Left kidney (tissue), 2 donors: ENCODE data around the gene ZBTB5. TPM values are rescaled to one million over a fixed set of nuclear protein-coding genes. Genes with fewer than 3 reads are reported as not detected.
"Not testable (repeated sequence)": the region's sequence is repeated elsewhere in the genome, so short reads cannot be mapped to it uniquely, and the experiment has no call there.

ENCODE experiments used
- DNase-seq: peaks from one replicate; pipeline ENCODE4 v3.0.0-alpha.2; 2013
- polyA plus RNA-seq: library from polyadenylated mRNA; unstranded; fragments of 120-200 nt; gene quantifications from one replicate; pipeline ENCODE4 v1.2.1, GENCODE V29; 2013; ENCODE audit not compliant: insufficient read length

The ZBTB5 gene
- polyA plus RNA-seq, 1 donor, result 32.9 TPM

GRCh38 chr9:37453827-37454226 is 11.4 kb downstream of the ZBTB5 start:
- DNase-seq, result no peak

- no peak for DNase-seq
Measured at GRCh38 chr9:37452611-37453010, 12.6 kb downstream of the ZBTB5 start.

GRCh38 chr9:37451628-37452027 is 13.6 kb downstream of the ZBTB5 start:
- DNase-seq, result no peak

GRCh38 chr9:37449862-37450632 is 15.2 kb downstream of the ZBTB5 start:
- DNase-seq, result no peak

GRCh38 chr9:37447111-37447510 is 18.1 kb downstream of the ZBTB5 start:
- no peak for DNase-seq

- DNase-seq, result no peak
Measured at GRCh38 chr9:37446401-37446800, 18.8 kb downstream of the ZBTB5 start.

GRCh38 chr9:37445832-37446231 is 19.4 kb downstream of the ZBTB5 start:
- DNase-seq, result no peak

- DNase-seq, result no peak
Measured at GRCh38 chr9:37444890-37445289, 20.4 kb downstream of the ZBTB5 start.

GRCh38 chr9:37443566-37443965 is 21.7 kb downstream of the ZBTB5 start:
- DNase-seq, result no peak

- no peak for DNase-seq
Measured at GRCh38 chr9:37442556-37442955, 22.7 kb downstream of the ZBTB5 start.

- no peak for DNase-seq
Measured at GRCh38 chr9:37441776-37442370, 23.4 kb downstream of the ZBTB5 start.

GRCh38 chr9:37438359-37438758 is 26.9 kb downstream of the ZBTB5 start:
- no peak for DNase-seq

- no peak for DNase-seq
Measured at GRCh38 chr9:37437621-37438020, 27.6 kb downstream of the ZBTB5 start.

GRCh38 chr9:37437010-37437409 is 28.2 kb downstream of the ZBTB5 start:
- DNase-seq, result no peak

- DNase-seq, result no peak
Measured at GRCh38 chr9:37436540-37436939, 28.7 kb downstream of the ZBTB5 start.

GRCh38 chr9:37433867-37434371 is 31.3 kb downstream of the ZBTB5 start:
- peak; percentile 34 for DNase-seq

GRCh38 chr9:37432020-37432419 is 33.2 kb downstream of the ZBTB5 start:
- no peak for DNase-seq

GRCh38 chr9:37430841-37431597 is 34.2 kb downstream of the ZBTB5 start:
- no peak for DNase-seq

- no peak for DNase-seq
Measured at GRCh38 chr9:37429441-37430285, 35.6 kb downstream of the ZBTB5 start.

- DNase-seq, result no peak
Measured at GRCh38 chr9:37428345-37428744, 36.9 kb downstream of the ZBTB5 start.

- DNase-seq, result no peak
Measured at GRCh38 chr9:37426846-37427245, 38.4 kb downstream of the ZBTB5 start.

- DNase-seq, result not testable (repeated sequence)
Measured at GRCh38 chr9:37426431-37426830, 38.8 kb downstream of the ZBTB5 start.
